IgD-negative memory B cell (primary cell): ENCODE data around the gene FUZ. TPM values are rescaled to one million over a fixed set of nuclear protein-coding genes. Genes with fewer than 3 reads are reported as not detected.

Source experiments
- H3K27ac Mint-ChIP-seq, 3 donors: one replicate each; pipeline ENCODE4 v1.8.0; 2020 to 2022; ENCODE audit warnings: mild to moderate bottlenecking in 3 of 3, mixed read lengths in 3 of 3, moderate library complexity in 1 of 3
- H3K27me3 Mint-ChIP-seq: one replicate; pipeline ENCODE4 v1.8.0; 2021; ENCODE audit warnings: mixed read lengths
- H3K36me3 Mint-ChIP-seq: one replicate; pipeline ENCODE4 v1.8.0; 2020; ENCODE audit warnings: mild to moderate bottlenecking, mixed read lengths
- H3K4me1 Mint-ChIP-seq, 3 donors: one replicate each; pipeline ENCODE4 v1.8.0; 2020 to 2022; ENCODE audit warnings: mixed read lengths in 3 of 3, mild to moderate bottlenecking in 1 of 3
- H3K4me3 Mint-ChIP-seq, 4 donors: one replicate each; pipeline ENCODE4 v1.8.0; 2020 to 2022; ENCODE audit warnings: mild to moderate bottlenecking in 4 of 4, mixed read lengths in 4 of 4, moderate library complexity in 3 of 4
- H3K9me3 Mint-ChIP-seq, 3 donors: one replicate each; pipeline ENCODE4 v1.8.0; 2020 to 2021; ENCODE audit warnings: mixed read lengths in 3 of 3, mild to moderate bottlenecking in 1 of 3
- polyA plus RNA-seq: library from polyadenylated mRNA; unstranded; fragments of 300-500 nt; fragmentation: Illumina TruSeq; gene quantifications from one replicate; pipeline ENCODE4 v1.2.3, GENCODE V29; 2021

Gene FUZ
- polyA plus RNA-seq, 1 donor from 2014 or later, result 6.6 TPM

DNA sequence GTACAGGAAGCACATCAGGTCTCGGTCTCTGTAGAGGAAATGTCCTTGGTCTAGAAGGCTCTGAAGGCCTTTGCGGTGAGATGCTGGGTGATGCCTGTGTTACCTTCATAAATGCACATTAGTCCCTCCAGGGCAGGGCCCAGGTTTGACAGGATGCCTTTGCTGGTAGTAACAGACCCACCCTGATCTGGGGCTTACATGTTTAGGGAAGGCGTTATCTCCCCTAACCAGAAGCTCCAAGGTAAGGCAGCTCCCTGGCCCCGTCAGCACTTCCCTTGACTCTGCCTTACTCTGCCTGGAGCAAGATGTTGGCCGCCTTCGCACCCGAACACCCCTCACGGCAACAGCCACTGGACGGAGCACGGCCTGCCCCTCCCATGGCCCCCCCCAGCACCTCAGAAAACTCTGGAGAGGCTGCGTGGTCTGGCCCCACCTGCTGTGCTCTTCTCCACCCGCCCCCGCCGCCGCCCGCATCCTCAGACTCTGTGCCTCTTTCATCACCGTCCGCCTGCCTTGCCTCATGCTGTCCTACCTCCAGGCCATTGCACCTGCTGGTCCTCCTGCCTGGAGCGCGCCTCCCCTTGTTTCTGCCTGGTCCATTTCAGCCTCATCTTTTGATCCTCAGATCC is 37.2 kb downstream of the FUZ start:
- no peaks in the 10 kb centered on the region for H3K9me3 Mint-ChIP-seq
- H3K4me3 Mint-ChIP-seq, result no peak overlapping the region
- peaks cover 15 to 21% (median 15%) of the 10 kb centered on the region in 3 donors for H3K4me1 Mint-ChIP-seq
- peaks cover 7% of the 10 kb centered on the region for H3K36me3 Mint-ChIP-seq
- no peaks in the 10 kb centered on the region for H3K27me3 Mint-ChIP-seq
- no peak overlapping the region for H3K27ac Mint-ChIP-seq

- H3K4me3 Mint-ChIP-seq, result no peak overlapping the region
- no peak overlapping the region for H3K27ac Mint-ChIP-seq
- peaks cover 3% of the 10 kb centered on the region for H3K36me3 Mint-ChIP-seq
- H3K4me1 Mint-ChIP-seq, result peaks cover 9 to 12% (median 10%) of the 10 kb centered on the region in 3 donors
- no peaks in the 10 kb centered on the region for H3K9me3 Mint-ChIP-seq
- no peaks in the 10 kb centered on the region for H3K27me3 Mint-ChIP-seq
Measured at GRCh38 chr19:49774969-49775368, 38.1 kb downstream of the FUZ start.

GRCh38 chr19:49773663-49774350 is 39.3 kb downstream of the FUZ start:
- Mint-ChIP-seq H3K4me1 (peaks cover 4 to 10% (median 10%) of the 10 kb centered on the region in 3 donors), H3K4me3 (no peak overlapping the region), H3K36me3 (peaks cover 3% of the 10 kb centered on the region), H3K27ac (peak overlapping the region in 1 of 3 donors; percentile 78), H3K27me3 (no peaks in the 10 kb centered on the region), H3K9me3 (no peaks in the 10 kb centered on the region)

DNA sequence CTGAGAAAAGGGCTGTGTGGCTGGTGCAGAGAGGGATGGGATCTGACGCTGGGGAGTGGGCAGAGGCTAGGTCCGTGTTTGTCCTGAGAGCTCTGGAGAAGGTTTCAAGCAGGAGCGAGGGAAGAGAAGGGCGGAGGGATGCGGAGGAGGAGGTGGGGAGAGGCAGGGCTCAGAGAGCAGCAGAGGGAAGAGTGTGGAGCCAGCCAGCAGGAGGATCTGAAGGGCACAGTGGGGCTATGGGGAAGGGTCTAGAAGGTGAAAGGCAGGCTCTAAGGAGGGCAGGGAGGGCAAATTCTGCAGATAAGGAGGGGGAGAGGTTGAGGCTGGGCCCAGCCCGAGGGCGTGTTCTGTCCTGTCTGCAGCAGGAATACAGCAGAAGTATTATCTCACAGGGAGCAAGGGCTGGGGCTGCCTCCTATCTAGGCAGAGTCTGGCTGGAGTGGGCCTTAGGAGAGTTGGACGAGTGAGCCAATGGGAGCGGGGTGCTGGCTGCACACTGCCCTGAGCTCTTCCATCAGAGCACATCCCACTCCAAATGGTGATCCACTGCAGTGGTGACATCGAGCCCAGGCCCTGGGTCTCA is 40.2 kb downstream of the FUZ start:
- no peaks in the 10 kb centered on the region for H3K27me3 Mint-ChIP-seq
- H3K36me3 Mint-ChIP-seq, result peaks cover 3% of the 10 kb centered on the region
- H3K9me3 Mint-ChIP-seq, result no peaks in the 10 kb centered on the region
- no peak overlapping the region for H3K27ac Mint-ChIP-seq
- H3K4me3 Mint-ChIP-seq, result no peak overlapping the region
- peaks cover 0 to 16% (median 13%) of the 10 kb centered on the region in 3 donors for H3K4me1 Mint-ChIP-seq

GRCh38 chr19:49771674-49772139 is 41.4 kb downstream of the FUZ start:
- Mint-ChIP-seq H3K36me3 (peaks cover 3% of the 10 kb centered on the region), H3K4me3 (peak overlapping the region in 2 of 4 donors; percentile 21 to 24), H3K27me3 (no peaks in the 10 kb centered on the region), H3K4me1 (peaks cover 4 to 23% (median 21%) of the 10 kb centered on the region in 3 donors), H3K27ac (peak overlapping the region in 1 of 3 donors; percentile 43), H3K9me3 (no peaks in the 10 kb centered on the region)

DNA sequence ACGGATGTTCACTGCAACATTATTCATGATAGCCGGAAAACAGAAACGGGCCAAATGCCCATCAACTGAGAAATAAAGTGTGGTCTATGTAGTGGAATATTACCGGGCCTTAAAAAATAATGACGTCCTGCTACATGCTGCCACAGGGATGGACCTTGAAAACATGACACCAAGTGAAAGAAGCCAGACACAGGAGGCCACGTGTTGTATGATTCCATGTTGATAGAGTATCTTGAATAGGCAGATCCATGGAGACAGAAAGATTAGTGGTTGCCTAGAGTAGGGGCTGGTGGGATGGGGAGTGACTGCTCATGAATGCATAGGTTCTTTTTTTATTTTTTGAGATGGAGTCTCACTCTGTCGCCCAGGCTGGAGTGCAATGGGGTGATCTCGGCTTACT is 42.6 kb downstream of the FUZ start:
- Mint-ChIP-seq H3K27me3 (no peaks in the 10 kb centered on the region), H3K27ac (no peak overlapping the region), H3K4me3 (no peak overlapping the region), H3K9me3 (no peaks in the 10 kb centered on the region), H3K36me3 (peaks cover 3% of the 10 kb centered on the region), H3K4me1 (peaks cover 4 to 28% (median 23%) of the 10 kb centered on the region in 3 donors)

DNA sequence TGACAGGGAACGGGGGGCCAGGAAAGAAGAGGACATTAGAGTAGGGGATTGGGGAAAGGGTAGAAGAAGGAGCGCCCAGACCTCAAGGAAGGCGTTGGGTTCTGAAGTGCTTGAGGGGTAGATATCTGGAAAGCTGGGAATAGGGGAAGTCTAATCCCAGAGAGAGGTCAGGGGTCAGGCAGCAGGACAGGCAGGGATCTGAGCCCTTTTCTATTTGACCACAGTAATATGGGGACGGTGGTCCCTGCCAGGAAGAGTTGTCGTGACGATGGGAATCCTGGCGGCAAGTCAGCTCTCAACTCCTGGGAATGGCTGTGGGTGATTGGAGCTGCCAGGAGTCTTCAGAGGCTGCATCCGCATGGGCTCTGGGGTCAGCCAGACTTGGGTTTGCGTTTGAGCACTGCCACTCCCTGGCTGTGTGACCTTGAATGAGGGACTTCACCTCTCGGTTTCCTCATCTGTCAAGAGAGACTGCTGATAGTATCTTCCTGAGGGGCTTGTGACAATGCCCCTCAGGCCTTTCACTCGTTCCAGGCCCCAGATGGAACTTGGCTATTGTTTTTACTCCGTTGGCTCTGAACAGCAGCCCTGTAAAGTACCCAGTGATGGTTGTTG is 45.0 kb downstream of the FUZ start:
- H3K4me1 Mint-ChIP-seq, result peaks cover 4 to 27% (median 25%) of the 10 kb centered on the region in 3 donors
- no peaks in the 10 kb centered on the region for H3K9me3 Mint-ChIP-seq
- H3K4me3 Mint-ChIP-seq, result peak overlapping the region; percentile 81 to 96 (median 88)
- no peaks in the 10 kb centered on the region for H3K27me3 Mint-ChIP-seq
- H3K36me3 Mint-ChIP-seq, result no peaks in the 10 kb centered on the region
- H3K27ac Mint-ChIP-seq, result no peak overlapping the region

DNA sequence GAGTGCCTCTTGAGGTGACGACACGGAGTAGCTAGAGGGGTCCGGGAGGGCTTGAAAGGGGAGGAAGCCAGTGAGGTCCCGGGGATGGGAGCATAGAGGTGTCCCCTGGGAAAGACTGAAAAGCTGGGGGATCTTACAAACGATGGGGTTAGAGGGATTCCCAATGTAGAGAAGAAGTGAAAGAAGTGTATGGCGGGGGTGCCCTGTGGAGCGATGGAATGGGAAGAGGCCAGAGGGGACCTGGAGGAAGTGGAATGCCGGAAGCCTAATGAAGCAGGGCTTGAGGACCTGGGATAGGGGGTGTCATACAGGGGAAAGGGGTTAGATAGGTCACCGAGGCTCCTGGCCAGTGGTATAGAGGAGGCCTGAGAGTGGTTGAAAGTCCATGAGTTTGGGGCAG is 45.7 kb downstream of the FUZ start:
- no peaks in the 10 kb centered on the region for H3K27me3 Mint-ChIP-seq
- H3K36me3 Mint-ChIP-seq, result no peaks in the 10 kb centered on the region
- H3K9me3 Mint-ChIP-seq, result no peaks in the 10 kb centered on the region
- H3K27ac Mint-ChIP-seq, result peak overlapping the region; percentile 19 to 90 (median 51)
- H3K4me3 Mint-ChIP-seq, result peak overlapping the region; percentile 81 to 96 (median 88)
- peaks cover 4 to 27% (median 25%) of the 10 kb centered on the region in 3 donors for H3K4me1 Mint-ChIP-seq

GRCh38 chr19:49766930-49767299 is 46.2 kb downstream of the FUZ start, which contains the start of gene AP2A1:
AP2A1 (plus strand) TSS chr19:49767001; CDS start chr19:49767134, 133 bp downstream.
- no peaks in the 10 kb centered on the region for H3K36me3 Mint-ChIP-seq
- peak within 1 kb of the TSS; percentile 81 to 97 (median 91) for H3K4me3 Mint-ChIP-seq
- H3K9me3 Mint-ChIP-seq, result no peaks in the 10 kb centered on the region
- no peaks in the 10 kb centered on the region for H3K27me3 Mint-ChIP-seq
- H3K27ac Mint-ChIP-seq, result peak within 1 kb of the TSS; percentile 50 to 96 (median 84)
- peaks cover 4 to 27% (median 25%) of the 10 kb centered on the region in 3 donors for H3K4me1 Mint-ChIP-seq

- H3K27me3 Mint-ChIP-seq, result no peaks in the 10 kb centered on the region
- no peaks in the 10 kb centered on the region for H3K36me3 Mint-ChIP-seq
- no peaks in the 10 kb centered on the region for H3K9me3 Mint-ChIP-seq
- peaks cover 4 to 27% (median 25%) of the 10 kb centered on the region in 3 donors for H3K4me1 Mint-ChIP-seq
- H3K27ac Mint-ChIP-seq, result peak overlapping the region; percentile 50 to 96 (median 84)
- peak overlapping the region; percentile 57 to 97 (median 91) for H3K4me3 Mint-ChIP-seq
Measured at GRCh38 chr19:49766007-49766929, 46.8 kb downstream of the FUZ start.

GRCh38 chr19:49764341-49764740 is 48.8 kb downstream of the FUZ start:
- H3K9me3 Mint-ChIP-seq, result no peaks in the 10 kb centered on the region
- peak overlapping the region in 1 of 3 donors; percentile 13 for H3K27ac Mint-ChIP-seq
- H3K4me1 Mint-ChIP-seq, result peaks cover 4 to 24% (median 20%) of the 10 kb centered on the region in 3 donors
- no peaks in the 10 kb centered on the region for H3K27me3 Mint-ChIP-seq
- H3K4me3 Mint-ChIP-seq, result peak overlapping the region in 1 of 4 donors; percentile 62
- no peaks in the 10 kb centered on the region for H3K36me3 Mint-ChIP-seq

DNA sequence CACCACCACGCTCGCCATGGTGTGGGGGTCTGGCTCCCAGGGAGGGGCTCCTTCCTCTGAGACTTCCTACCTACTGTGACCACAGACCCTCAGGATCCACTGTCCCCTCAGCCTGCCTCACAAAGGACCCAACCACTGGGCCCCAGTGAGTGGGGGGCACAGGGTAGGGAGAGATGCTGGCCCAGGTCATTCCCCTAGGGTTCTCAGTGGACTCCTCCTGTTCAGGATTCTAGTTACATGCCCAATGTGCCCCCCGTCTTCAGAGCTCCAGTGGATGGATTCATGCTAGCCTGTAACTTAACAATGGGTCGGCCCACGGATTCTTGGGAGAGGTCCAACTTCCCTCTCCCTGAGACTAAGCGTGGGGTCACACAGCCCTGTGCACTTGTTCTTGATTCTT is 49.9 kb downstream of the FUZ start, which contains the start of gene TSKS:
Gene TSKS, minus strand, starts transcription at position 77 of the 400 bp plus-strand sequence. Its CDS starts 59 bp downstream, at position 18.
- Mint-ChIP-seq H3K27ac (peak within 1 kb of the TSS in 1 of 3 donors; percentile 43), H3K9me3 (no peaks in the 10 kb centered on the region), H3K4me3 (peak within 1 kb of the TSS in 2 of 4 donors; percentile 13 to 40), H3K27me3 (no peaks in the 10 kb centered on the region), H3K4me1 (peaks cover 4 to 17% (median 16%) of the 10 kb centered on the region in 3 donors), H3K36me3 (no peaks in the 10 kb centered on the region)

DNA sequence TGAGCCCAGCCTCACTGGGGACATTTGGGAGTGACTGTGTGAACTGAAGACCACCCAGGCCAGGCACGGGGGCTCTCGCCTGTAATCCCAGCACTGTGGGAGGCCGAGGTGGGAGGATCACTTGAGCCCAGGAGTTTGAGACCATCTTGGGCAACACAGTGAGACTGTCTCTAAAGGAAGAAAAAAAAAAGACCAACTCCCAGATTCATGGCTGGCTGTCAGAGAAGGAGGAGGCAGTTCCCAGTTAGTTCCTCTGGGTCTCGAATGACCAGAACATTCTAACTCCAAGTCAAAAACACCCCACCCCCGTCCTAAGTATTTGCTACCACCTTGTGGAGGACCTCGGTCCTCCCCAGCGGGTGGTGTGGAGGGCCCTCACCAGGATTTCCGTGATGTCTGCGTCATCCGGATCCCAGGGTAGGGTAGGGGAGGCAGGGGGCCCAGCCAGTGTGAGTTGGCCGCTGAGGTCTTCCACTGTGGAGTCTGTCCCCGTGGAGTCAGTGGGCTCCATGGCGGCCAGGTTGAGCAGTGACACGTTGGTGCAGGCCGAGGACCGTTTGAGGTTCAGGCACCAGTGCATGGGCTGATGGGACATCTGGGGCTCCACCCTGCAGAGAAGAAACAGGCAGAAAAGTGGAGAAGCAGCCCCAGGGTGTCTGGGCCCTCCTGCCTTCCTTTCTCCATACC is 51.3 kb downstream of the FUZ start:
- Mint-ChIP-seq H3K9me3 (no peaks in the 10 kb centered on the region), H3K27me3 (no peaks in the 10 kb centered on the region), H3K36me3 (no peaks in the 10 kb centered on the region), H3K4me3 (peak overlapping the region in 1 of 4 donors; percentile 53), H3K27ac (no peak overlapping the region), H3K4me1 (peaks cover 0 to 6% (median 6%) of the 10 kb centered on the region in 3 donors)
